Upper lobe of right lung (tissue), 1 donor: ENCODE data around the gene KDF1. TPM values are rescaled to one million over a fixed set of nuclear protein-coding genes. Genes with fewer than 3 reads are reported as not detected.

ENCODE experiments used
- ATAC-seq: fragments of 200-7000 bp; cut with Tn5 transposase; one replicate; pipeline ENCODE4 v1.9.1; 2020; ENCODE audit warnings: mild to moderate bottlenecking, moderate library complexity
- DNase-seq: peaks from one replicate; pipeline ENCODE4 v3.0.0-alpha.2; 2020
- H3K27ac ChIP-seq: fragments of 200-600 bp; one replicate; pipeline ENCODE4 v1.8.0; 2022
- H3K27me3 ChIP-seq: fragments of 200-600 bp; one replicate; pipeline ENCODE4 v1.8.0; 2022; ENCODE audit warnings: mild to moderate bottlenecking
- H3K36me3 ChIP-seq: fragments of 200-600 bp; one replicate; pipeline ENCODE4 v1.8.0; 2022
- H3K4me1 ChIP-seq: fragments of 200-600 bp; one replicate; pipeline ENCODE4 v1.8.0; 2022
- H3K4me3 ChIP-seq: fragments of 200-600 bp; one replicate; pipeline ENCODE4 v1.8.0; 2022; ENCODE audit warnings: mild to moderate bottlenecking
- H3K9me3 ChIP-seq: fragments of 200-600 bp; one replicate; pipeline ENCODE4 v1.8.0; 2022
- CTCF ChIP-seq: fragments of 200-600 bp; IDR thresholded peaks from one replicate; pipeline ENCODE4 v1.8.0; 2022; ENCODE audit warnings: antibody characterized with exemption
- intact Hi-C: fragments of 100-400 bp; cut with DNase I; formaldehyde crosslinking; loops from one replicate; pipeline ENCODE4 v1.11.0; 2022
- long read RNA-seq: library from polyadenylated mRNA; unstranded; transcript quantifications from one replicate; pipeline ENCODE4 v2.0.0, GENCODE V29; 2021
- total RNA-seq: library from RNA; stranded (reverse); fragmentation: NEBNext Ultra II Directional; extraction: Animal tissue kit (Norgen Biotek cat#: 25700); gene quantifications from one replicate; pipeline ENCODE4 v1.2.1, GENCODE V29; 2021
- donor health status: DM: no; HTN: yes; CAD: no; lungs with severe emphysema.

Gene KDF1
- 10.5 TPM for total RNA-seq
- long read RNA-seq, transcript KDF1-201 (4 exons, 1,793 nt), result major isoform, 14 of 31 reads
- long read RNA-seq, partial matches to known transcripts, result 10 of 31 reads
- long read RNA-seq, other reads (novel, unspliced or antisense), result 7 of 31 reads

GRCh38 chr1:26959722-26960624, at the start of gene KDF1:
Gene KDF1 (minus strand): TSS chr1:26960468. CDS start chr1:26952380, 8,088 bp downstream.
- ATAC-seq, result peak; percentile 99
- intact Hi-C loops, result no loop called here
- Histone ChIP-seq H3K27me3 (peaks cover 32% of the 10 kb centered on the region), H3K27ac (peak within 1 kb of the TSS; percentile 60), H3K4me3 (peak within 1 kb of the TSS; percentile 60), H3K9me3 (no peaks in the 10 kb centered on the region), H3K4me1 (no peaks in the 10 kb centered on the region), H3K36me3 (no peaks in the 10 kb centered on the region)
- DNase-seq, result peak; percentile 95
- peak; percentile 16 for TF ChIP-seq CTCF

GRCh38 chr1:27009601-27010197, 49.4 kb upstream of the KDF1 start:
- ATAC-seq (peak; percentile 4), DNase-seq (no peak)
- intact Hi-C loops, result no loop called here
- no peak for TF ChIP-seq CTCF
- peak overlapping the region; percentile 68 for H3K27ac ChIP-seq
- H3K27me3 ChIP-seq, result no peaks in the 10 kb centered on the region
- no peaks in the 10 kb centered on the region for H3K9me3 ChIP-seq
- H3K36me3 ChIP-seq, result peaks cover 11% of the 10 kb centered on the region
- H3K4me1 ChIP-seq, result peaks cover 39% of the 10 kb centered on the region
- peak overlapping the region; percentile 60 for H3K4me3 ChIP-seq

GRCh38 chr1:27007909-27008582, 47.8 kb upstream of the KDF1 start:
- peak; percentile 91 for DNase-seq
- intact Hi-C loops, result no loop called here
- peaks cover 42% of the 10 kb centered on the region for H3K4me1 ChIP-seq

DNA sequence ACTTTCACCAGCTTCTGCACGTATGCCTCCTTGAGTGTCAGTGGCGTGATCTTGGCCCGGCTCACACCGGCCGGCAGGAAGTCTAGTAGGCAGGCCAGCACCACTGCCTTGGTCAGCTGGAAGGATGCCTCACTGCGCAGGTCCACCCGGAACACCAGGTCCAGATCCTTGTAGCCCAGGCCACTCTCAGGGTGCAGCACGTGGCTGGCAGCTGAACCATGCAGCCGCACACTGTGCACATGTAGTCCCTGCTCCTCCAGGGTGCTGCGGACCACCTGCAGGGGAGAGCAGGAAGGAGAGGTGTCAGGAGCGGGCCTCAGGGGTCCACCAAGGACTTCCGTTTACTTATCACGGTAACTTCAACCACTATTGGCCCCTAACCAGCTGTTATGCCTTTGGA, 46.4 kb upstream of the KDF1 start:
- H3K27me3 ChIP-seq, result no peaks in the 10 kb centered on the region
- TF ChIP-seq CTCF, result no peak
- H3K36me3 ChIP-seq, result peaks cover 11% of the 10 kb centered on the region
- no peaks in the 10 kb centered on the region for H3K9me3 ChIP-seq
- DNase-seq, result peak; percentile 81
- H3K4me3 ChIP-seq, result no peak overlapping the region
- peak; percentile 2 for ATAC-seq
- intact Hi-C loops, result no loop called here
- peaks cover 38% of the 10 kb centered on the region for H3K4me1 ChIP-seq
- H3K27ac ChIP-seq, result no peak overlapping the region

More at GRCh38 chr1:27007909-27008582, 47.8 kb upstream of the KDF1 start:
- TF ChIP-seq CTCF, result no peak
- no peaks in the 10 kb centered on the region for H3K27me3 ChIP-seq
- peak overlapping the region; percentile 68 for H3K27ac ChIP-seq
- H3K9me3 ChIP-seq, result no peaks in the 10 kb centered on the region
- H3K36me3 ChIP-seq, result peaks cover 11% of the 10 kb centered on the region
- peak; percentile 59 for ATAC-seq
- H3K4me3 ChIP-seq, result no peak overlapping the region

GRCh38 chr1:27005648-27006496, 45.6 kb upstream of the KDF1 start:
- peak; percentile 86 for DNase-seq
- Histone ChIP-seq H3K4me3 (no peak overlapping the region), H3K36me3 (peaks cover 11% of the 10 kb centered on the region), H3K4me1 (peaks cover 46% of the 10 kb centered on the region), H3K27ac (peak overlapping the region; percentile 58), H3K9me3 (no peaks in the 10 kb centered on the region), H3K27me3 (no peaks in the 10 kb centered on the region)
- TF ChIP-seq CTCF, result no peak
- peak; percentile 39 for ATAC-seq
- intact Hi-C loops, result no loop called here
